Caco-2 (cell line): ENCODE data around the gene MIEN1. TPM values are rescaled to one million over a fixed set of nuclear protein-coding genes. Genes with fewer than 3 reads are reported as not detected.

Experiments used
- BruUV-seq: library from RNA; stranded (reverse); fragments of 400-500 nt; replicated peaks from 2 replicates; lab custom pipeline; 2021; lab: Mats Ljungman, UMichigan
- CTCF ChIA-PET: fragments of 300-600 bp; sonication (Branson Sonifier 250); formaldehyde crosslinking; loops from one replicate; lab custom pipeline; 2022; ENCODE audit warnings: antibody characterized with exemption; lab: Charles Lee
- POLR2A ChIA-PET: fragments of 300-600 bp; sonication (Branson Sonifier 250); formaldehyde crosslinking; loops from one replicate; lab custom pipeline; 2022; ENCODE audit warnings: antibody characterized with exemption; lab: Charles Lee
- DNase-seq, 2 experiments: peaks; one replicate each; pipeline versions ENCODE4 v3.0.0 to v3.0.0-alpha.2; 2020 to 2022
- H3K27me3 ChIP-seq: replicated peaks from 2 replicates; pipeline ENCODE4 v1.6.0; 2011; ENCODE audit warnings: low read length; ENCODE audit not compliant: control insufficient read depth, insufficient read depth
- H3K36me3 ChIP-seq: 2 replicates; pipeline ENCODE4 v1.5.1; 2011; ENCODE audit warnings: low read length; ENCODE audit not compliant: control insufficient read depth, insufficient read depth
- H3K4me1 ChIP-seq: fragments of 250-450 bp; sonication (Bioruptor Pico); 2 replicates; pipeline ENCODE4 v1.5.1; 2020; ENCODE audit warnings: mild to moderate bottlenecking
- H3K4me3 ChIP-seq: 2 replicates; pipeline ENCODE4 v1.5.1; 2011; ENCODE audit warnings: low read depth, mild to moderate bottlenecking, control low read depth, low read length
- H3K9me3 ChIP-seq: fragments of 250-450 bp; sonication (Bioruptor Pico); 2 replicates; pipeline ENCODE4 v1.5.1; 2020; ENCODE audit warnings: mild to moderate bottlenecking, moderate library complexity
- H3K27ac Mint-ChIP-seq: one replicate; pipeline ENCODE4 v1.8.0; 2022; ENCODE audit warnings: mixed read lengths; ENCODE audit not compliant: unreplicated experiment
- H3K27me3 Mint-ChIP-seq: one replicate; pipeline ENCODE4 v1.8.0; 2022; ENCODE audit warnings: mixed read lengths; ENCODE audit not compliant: insufficient read depth, unreplicated experiment
- H3K36me3 Mint-ChIP-seq: one replicate; pipeline ENCODE4 v1.8.0; 2022; ENCODE audit warnings: mild to moderate bottlenecking, mixed read lengths; ENCODE audit not compliant: insufficient read depth, unreplicated experiment
- H3K4me1 Mint-ChIP-seq: one replicate; pipeline ENCODE4 v1.8.0; 2022; ENCODE audit warnings: low read depth, mixed read lengths; ENCODE audit not compliant: unreplicated experiment
- H3K4me3 Mint-ChIP-seq: one replicate; pipeline ENCODE4 v1.8.0; 2022; ENCODE audit warnings: mild to moderate bottlenecking, moderate library complexity, mixed read lengths; ENCODE audit not compliant: unreplicated experiment
- H3K9me3 Mint-ChIP-seq: one replicate; pipeline ENCODE4 v1.8.0; 2022; ENCODE audit warnings: mixed read lengths; ENCODE audit not compliant: unreplicated experiment
- intact Hi-C: fragments of 100-400 bp; cut with micrococcal nuclease; formaldehyde crosslinking; loops from one replicate; pipeline ENCODE4 v1.10.0; 2022; ENCODE audit not compliant: unreplicated experiment
- total RNA-seq: library from RNA; stranded (reverse); gene quantifications from 2 replicates; pipeline ENCODE4 v1.2.3, GENCODE V29; 2022
- TF ChIP-seq, protein P1 (sequence below), 2 experiments: fragments of 200-600 bp in 1 of 2; IDR thresholded peaks; 1 replicate in 1 of 2; 2 replicates in 1 of 2; pipeline versions ENCODE4 v1.5.1 to v1.8.0; 2011 to 2022; ENCODE audit warnings: antibody characterized with exemption in 1 of 2, control low read depth in 1 of 2, inconsistent platforms in 1 of 2, low read depth in 1 of 2, low read length in 1 of 2, mild to moderate bottlenecking in 1 of 2, moderate library complexity in 1 of 2; ENCODE audit not compliant: insufficient read depth in 1 of 2, severe bottlenecking in 1 of 2, unreplicated experiment in 1 of 2

Gene MIEN1
- total RNA-seq, 1 experiment from 2014 or later = 42.9 TPM

DNA sequence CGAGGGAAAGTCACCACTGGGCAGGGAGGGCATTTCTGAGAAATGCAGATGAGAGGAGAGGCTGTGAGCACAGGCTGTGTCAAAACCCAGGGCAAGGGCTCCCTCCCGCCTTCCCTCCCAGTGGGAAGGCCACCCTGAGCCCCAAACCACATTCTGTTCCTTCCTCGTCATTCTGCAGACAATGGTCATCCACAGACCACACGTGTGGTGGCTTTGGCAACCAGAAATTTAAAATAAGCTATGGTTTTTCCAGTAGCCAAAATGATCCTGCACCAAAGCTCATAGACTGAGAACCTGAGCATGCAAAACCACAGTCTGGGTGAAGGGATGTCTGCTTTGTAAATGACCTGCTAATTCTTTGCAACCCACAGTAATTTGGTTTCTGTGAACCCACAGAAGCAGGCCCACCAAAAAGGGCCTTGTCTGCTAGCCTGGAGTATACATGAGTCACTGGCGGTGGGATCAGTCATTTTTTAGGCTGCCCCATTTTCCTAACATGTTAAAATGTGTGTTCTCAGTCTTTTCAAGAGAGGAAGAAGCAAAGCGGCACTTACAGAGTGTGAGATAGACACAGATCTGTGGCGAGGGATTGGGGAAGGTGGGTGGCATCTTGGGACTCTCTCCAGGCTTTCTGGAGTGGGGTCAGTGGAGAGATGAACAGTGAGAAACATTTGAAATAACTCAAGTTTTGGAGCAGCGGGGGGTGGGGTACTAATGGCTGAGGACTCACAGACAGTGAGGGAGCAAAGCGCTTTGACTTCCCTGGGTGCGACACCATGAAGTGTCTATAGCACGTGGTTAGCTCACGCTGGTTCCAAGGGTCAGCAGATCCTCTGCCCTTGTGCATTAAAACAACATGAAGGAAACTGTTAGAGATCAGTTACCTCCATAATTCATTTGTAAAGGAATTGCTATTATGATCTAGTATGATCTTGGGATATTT lies 27.9 kb upstream of the MIEN1 start:
- TF ChIP-seq, protein P1, sequence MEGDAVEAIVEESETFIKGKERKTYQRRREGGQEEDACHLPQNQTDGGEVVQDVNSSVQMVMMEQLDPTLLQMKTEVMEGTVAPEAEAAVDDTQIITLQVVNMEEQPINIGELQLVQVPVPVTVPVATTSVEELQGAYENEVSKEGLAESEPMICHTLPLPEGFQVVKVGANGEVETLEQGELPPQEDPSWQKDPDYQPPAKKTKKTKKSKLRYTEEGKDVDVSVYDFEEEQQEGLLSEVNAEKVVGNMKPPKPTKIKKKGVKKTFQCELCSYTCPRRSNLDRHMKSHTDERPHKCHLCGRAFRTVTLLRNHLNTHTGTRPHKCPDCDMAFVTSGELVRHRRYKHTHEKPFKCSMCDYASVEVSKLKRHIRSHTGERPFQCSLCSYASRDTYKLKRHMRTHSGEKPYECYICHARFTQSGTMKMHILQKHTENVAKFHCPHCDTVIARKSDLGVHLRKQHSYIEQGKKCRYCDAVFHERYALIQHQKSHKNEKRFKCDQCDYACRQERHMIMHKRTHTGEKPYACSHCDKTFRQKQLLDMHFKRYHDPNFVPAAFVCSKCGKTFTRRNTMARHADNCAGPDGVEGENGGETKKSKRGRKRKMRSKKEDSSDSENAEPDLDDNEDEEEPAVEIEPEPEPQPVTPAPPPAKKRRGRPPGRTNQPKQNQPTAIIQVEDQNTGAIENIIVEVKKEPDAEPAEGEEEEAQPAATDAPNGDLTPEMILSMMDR (IDR thresholded peaks at IDR 0.05; ENCODE audit: insufficient read depth in 1 of 2, low read depth in 1 of 2, low read length in 1 of 2, severe bottlenecking in 1 of 2, unreplicated experiment in 1 of 2) = no peak
- H3K4me3 Mint-ChIP-seq = no peak overlapping the region
- peaks cover 7% of the 10 kb centered on the region; the same call in 1 of the 2 replicates for H3K4me1 ChIP-seq
- CTCF ChIA-PET = interaction anchor here (0.6 kb wide), 1 partner anchor 44 kb away, joined by 7 read pairs; no protein-coding TSS in a partner anchor
- no peaks in the 10 kb centered on the region for H3K9me3 ChIP-seq
- H3K27me3 ChIP-seq = no peaks in the 10 kb centered on the region
- no peak for DNase-seq
- peaks cover 4% of the 10 kb centered on the region for H3K27me3 Mint-ChIP-seq
- no peak overlapping the region for H3K27ac Mint-ChIP-seq
- no peaks in the 10 kb centered on the region for H3K36me3 Mint-ChIP-seq
- POLR2A ChIA-PET = no interaction called here
- intact Hi-C loops = loop anchor here (10.0 kb wide), 1 partner anchor 203 kb away; no protein-coding TSS in a partner anchor
- H3K4me1 Mint-ChIP-seq = peaks cover 4% of the 10 kb centered on the region
- no peaks in the 10 kb centered on the region for H3K36me3 ChIP-seq
- BruUV-seq = no TSS peak
- no peaks in the 10 kb centered on the region for H3K9me3 Mint-ChIP-seq
- H3K4me3 ChIP-seq = no peak overlapping the region

DNA sequence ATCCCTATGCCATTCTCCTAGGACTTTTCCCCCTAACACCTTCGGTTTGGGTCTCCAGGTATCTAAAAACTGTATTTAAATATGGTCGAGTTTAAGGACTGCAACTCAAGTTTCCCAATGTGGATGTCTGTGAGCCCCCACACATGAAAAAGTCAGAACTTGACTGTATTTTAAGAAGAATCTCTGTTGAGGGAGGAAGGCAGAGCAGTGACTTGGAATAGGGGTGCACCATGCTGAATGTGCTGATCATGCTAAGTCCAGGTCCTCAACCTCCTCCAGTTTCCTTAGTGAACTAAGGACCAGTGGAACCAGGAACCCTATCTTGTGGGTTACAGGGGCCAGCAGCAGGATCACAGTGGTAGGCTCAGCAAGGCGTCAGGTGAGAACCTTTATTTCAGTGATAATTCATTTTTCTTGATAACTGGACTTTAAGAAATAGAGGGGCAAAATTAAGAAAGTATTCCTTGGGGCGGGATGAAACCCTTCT lies 26.9 kb upstream of the MIEN1 start:
- H3K4me3 Mint-ChIP-seq = no peak overlapping the region
- peaks cover 4% of the 10 kb centered on the region for H3K27me3 Mint-ChIP-seq
- no peaks in the 10 kb centered on the region for H3K36me3 Mint-ChIP-seq
- intact Hi-C loops = loop anchor here (10.0 kb wide), 1 partner anchor 202 kb away; no protein-coding TSS in a partner anchor
- H3K4me1 Mint-ChIP-seq = peaks cover 8% of the 10 kb centered on the region
- ChIA-PET CTCF (no interaction called here), POLR2A (no interaction called here)
- BruUV-seq = no TSS peak
- no peaks in the 10 kb centered on the region for H3K9me3 Mint-ChIP-seq
- no peak overlapping the region for H3K27ac Mint-ChIP-seq
- TF ChIP-seq, protein P1 (IDR thresholded peaks at IDR 0.05; ENCODE audit: insufficient read depth in 1 of 2, low read depth in 1 of 2, low read length in 1 of 2, severe bottlenecking in 1 of 2, unreplicated experiment in 1 of 2) = no peak
- no peaks in the 10 kb centered on the region for H3K27me3 ChIP-seq
- no peak for DNase-seq
- H3K36me3 ChIP-seq = no peaks in the 10 kb centered on the region
- H3K4me1 ChIP-seq = peaks cover 7% of the 10 kb centered on the region; the same call in 1 of the 2 replicates
- H3K4me3 ChIP-seq = no peak overlapping the region
- no peaks in the 10 kb centered on the region for H3K9me3 ChIP-seq

DNA sequence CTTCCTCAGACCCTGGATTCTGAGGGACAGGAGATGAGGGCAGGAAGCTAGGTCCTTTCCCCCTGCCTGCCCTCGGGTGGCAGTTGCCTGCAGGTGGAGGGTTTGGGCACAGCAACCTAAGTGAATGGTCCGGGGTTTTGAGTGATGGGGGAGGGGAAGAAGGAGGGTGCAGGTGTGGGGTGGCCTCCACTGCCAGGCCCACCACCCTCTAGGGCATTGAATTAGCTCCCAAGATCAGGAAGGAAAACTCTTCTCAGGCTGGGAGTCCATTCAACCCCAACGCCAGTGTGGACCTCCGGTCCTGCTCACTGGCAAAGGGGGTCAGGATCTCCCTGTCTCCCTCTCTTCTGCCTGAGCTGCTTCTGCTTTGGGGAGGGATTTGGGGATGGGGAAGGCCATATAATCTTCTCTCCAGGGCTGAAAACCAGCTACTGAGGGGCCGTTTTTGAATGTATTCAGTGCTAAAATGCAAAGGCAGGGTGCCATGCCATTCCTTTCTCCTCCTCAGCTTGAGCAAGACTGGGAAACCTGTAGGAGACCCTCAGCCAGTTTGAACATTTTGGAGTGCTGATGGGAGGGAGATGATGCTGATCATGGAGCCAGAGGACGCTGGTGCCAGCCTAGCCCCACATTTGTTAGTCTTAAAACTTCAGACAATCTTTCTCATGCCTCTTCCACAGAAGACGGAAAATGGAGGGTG lies 26.2 kb upstream of the MIEN1 start:
- no peak for DNase-seq
- no peak overlapping the region for H3K4me3 ChIP-seq
- peaks cover 4% of the 10 kb centered on the region for H3K27me3 Mint-ChIP-seq
- no peak overlapping the region for H3K4me3 Mint-ChIP-seq
- no peaks in the 10 kb centered on the region for H3K27me3 ChIP-seq
- H3K9me3 ChIP-seq = no peaks in the 10 kb centered on the region
- H3K36me3 ChIP-seq = no peaks in the 10 kb centered on the region
- no TSS peak for BruUV-seq
- intact Hi-C loops = loop anchor here (10.0 kb wide), 1 partner anchor 202 kb away; no protein-coding TSS in a partner anchor
- H3K4me1 Mint-ChIP-seq = peaks cover 8% of the 10 kb centered on the region
- H3K9me3 Mint-ChIP-seq = no peaks in the 10 kb centered on the region
- TF ChIP-seq, protein P1 (IDR thresholded peaks at IDR 0.05; ENCODE audit: insufficient read depth in 1 of 2, low read depth in 1 of 2, low read length in 1 of 2, severe bottlenecking in 1 of 2, unreplicated experiment in 1 of 2) = no peak
- H3K36me3 Mint-ChIP-seq = no peaks in the 10 kb centered on the region
- CTCF ChIA-PET = interaction anchor here (0.6 to 0.8 kb wide), 2 partner anchors 17 to 130 kb away, joined by 4 to 5 read pairs; partner anchors contain the start of gene PPP1R1B
- H3K4me1 ChIP-seq = peaks cover 7% of the 10 kb centered on the region; the same call in 1 of the 2 replicates
- POLR2A ChIA-PET = interaction anchor here (0.6 kb wide), 1 partner anchor 51 kb away, joined by 9 read pairs; no protein-coding TSS in a partner anchor
- no peak overlapping the region for H3K27ac Mint-ChIP-seq
